ENCODE data around the gene MYH10.

GRCh38 chr17:8659758-8660410 is 29.4 kb upstream of the MYH10 start:
- no peak for TF ChIP-seq EZH2 (IDR thresholded peaks at IDR 0.05; ENCODE audit: borderline replicate concordance, low read length)
- TF ChIP-seq CTCF (IDR thresholded peaks at IDR 0.05; ENCODE audit: low read length): no peak

Measured in OCI-LY1 (cell line).